ACC112 (cell line): ENCODE data around the gene SEPTIN8.
A peak's percentile ranks its signal among the peaks of the same experiment; 100 is the strongest.

ENCODE experiments used
- H2AFZ ChIP-seq: fragments of 200-600 bp; sonication (generic); one replicate; pipeline ENCODE4 v1.6.0; 2017; ENCODE audit warnings: antibody characterized with exemption, low read length; ENCODE audit not compliant: unreplicated experiment
- H3K27ac ChIP-seq: fragments of 200-600 bp; sonication (generic); 2 replicates; pipeline ENCODE4 v1.5.1; 2014; ENCODE audit warnings: low read depth, mild to moderate bottlenecking, antibody characterized with exemption, low read length, moderate library complexity
- H3K27me3 ChIP-seq: fragments of 200-600 bp; sonication (generic); 2 replicates; pipeline ENCODE4 v1.6.1; 2014; ENCODE audit warnings: mild to moderate bottlenecking, antibody characterized with exemption, low read length, moderate library complexity, mixed read lengths; ENCODE audit not compliant: insufficient read depth
- H3K36me3 ChIP-seq: fragments of 200-600 bp; sonication (generic); 2 replicates; pipeline ENCODE4 v1.6.1; 2016; ENCODE audit warnings: mild to moderate bottlenecking, antibody characterized with exemption, low read length, moderate library complexity, mixed read lengths; ENCODE audit not compliant: insufficient read depth
- H3K4me1 ChIP-seq: fragments of 200-600 bp; sonication (generic); one replicate; pipeline ENCODE4 v1.6.1; 2016; ENCODE audit warnings: low read length, mixed read lengths; ENCODE audit not compliant: insufficient read depth, unreplicated experiment, control insufficient read depth
- H3K4me3 ChIP-seq: fragments of 200-600 bp; sonication (generic); 2 replicates; pipeline ENCODE4 v1.5.1; 2014; ENCODE audit warnings: mild to moderate bottlenecking, low read depth, low read length
- H3K79me2 ChIP-seq: fragments of 200-600 bp; sonication (generic); one replicate; pipeline ENCODE4 v1.6.0; 2016; ENCODE audit warnings: low read length; ENCODE audit not compliant: control insufficient read depth, unreplicated experiment, insufficient read depth

SEPTIN8 gene

GRCh38 chr5:132780577-132780976 is 3.5 kb upstream of the SEPTIN8 start:
- Histone ChIP-seq H3K4me3 (no peak overlapping the region), H3K27ac (no peak overlapping the region), H2AFZ (no peak overlapping the region), H3K36me3 (no peaks in the 10 kb centered on the region), H3K4me1 (peaks cover 16% of the 10 kb centered on the region), H3K27me3 (no peaks in the 10 kb centered on the region), H3K79me2 (peaks cover 6% of the 10 kb centered on the region)

- Histone ChIP-seq H3K4me1 (peaks cover 22% of the 10 kb centered on the region), H3K27ac (no peak overlapping the region), H3K79me2 (peaks cover 12% of the 10 kb centered on the region), H3K36me3 (no peaks in the 10 kb centered on the region), H3K27me3 (no peaks in the 10 kb centered on the region), H3K4me3 (no peak overlapping the region), H2AFZ (no peak overlapping the region)
Observed at GRCh38 chr5:132779961-132780360, 2.9 kb upstream of the SEPTIN8 start.

GRCh38 chr5:132778856-132779255 is 1.8 kb upstream of the SEPTIN8 start:
- no peaks in the 10 kb centered on the region for H3K27me3 ChIP-seq
- no peak overlapping the region for H2AFZ ChIP-seq
- no peak overlapping the region for H3K4me3 ChIP-seq
- H3K27ac ChIP-seq: no peak overlapping the region
- no peaks in the 10 kb centered on the region for H3K36me3 ChIP-seq
- H3K79me2 ChIP-seq: peaks cover 24% of the 10 kb centered on the region
- H3K4me1 ChIP-seq: peaks cover 26% of the 10 kb centered on the region

GRCh38 chr5:132778129-132778528 is 1.1 kb upstream of the SEPTIN8 start:
- H3K79me2 ChIP-seq: peaks cover 30% of the 10 kb centered on the region
- peak overlapping the region; percentile 98 for H2AFZ ChIP-seq
- peak overlapping the region; percentile 83 for H3K4me3 ChIP-seq
- H3K4me1 ChIP-seq: peaks cover 26% of the 10 kb centered on the region
- no peaks in the 10 kb centered on the region for H3K36me3 ChIP-seq
- H3K27ac ChIP-seq: no peak overlapping the region
- H3K27me3 ChIP-seq: no peaks in the 10 kb centered on the region

- peaks cover 20% of the 10 kb centered on the region for H3K4me1 ChIP-seq
- no peaks in the 10 kb centered on the region for H3K27me3 ChIP-seq
- H3K36me3 ChIP-seq: no peaks in the 10 kb centered on the region
- H3K27ac ChIP-seq: no peak overlapping the region
- H3K4me3 ChIP-seq: peak overlapping the region; percentile 83
- H3K79me2 ChIP-seq: peaks cover 33% of the 10 kb centered on the region
- H2AFZ ChIP-seq: peak overlapping the region; percentile 98
Observed at GRCh38 chr5:132776938-132777208, 166 bp downstream of the SEPTIN8 start.

- H3K79me2 ChIP-seq: peaks cover 33% of the 10 kb centered on the region
- H3K4me1 ChIP-seq: peaks cover 17% of the 10 kb centered on the region
- no peak overlapping the region for H3K27ac ChIP-seq
- H3K4me3 ChIP-seq: peak overlapping the region; percentile 83
- H3K36me3 ChIP-seq: no peaks in the 10 kb centered on the region
- peak overlapping the region; percentile 43 for H2AFZ ChIP-seq
- no peaks in the 10 kb centered on the region for H3K27me3 ChIP-seq
Observed at GRCh38 chr5:132776131-132776937, 705 bp downstream of the SEPTIN8 start.

- H3K4me1 ChIP-seq: peaks cover 17% of the 10 kb centered on the region
- H2AFZ ChIP-seq: no peak overlapping the region
- peak overlapping the region; percentile 83 for H3K4me3 ChIP-seq
- H3K27ac ChIP-seq: no peak overlapping the region
- H3K79me2 ChIP-seq: peaks cover 33% of the 10 kb centered on the region
- no peaks in the 10 kb centered on the region for H3K27me3 ChIP-seq
- H3K36me3 ChIP-seq: no peaks in the 10 kb centered on the region
Observed at GRCh38 chr5:132775476-132775961, 1.5 kb downstream of the SEPTIN8 start.

GRCh38 chr5:132774896-132775295 is 2.1 kb downstream of the SEPTIN8 start:
- no peaks in the 10 kb centered on the region for H3K36me3 ChIP-seq
- peaks cover 17% of the 10 kb centered on the region for H3K4me1 ChIP-seq
- no peaks in the 10 kb centered on the region for H3K27me3 ChIP-seq
- no peak overlapping the region for H2AFZ ChIP-seq
- no peak overlapping the region for H3K4me3 ChIP-seq
- peaks cover 33% of the 10 kb centered on the region for H3K79me2 ChIP-seq
- H3K27ac ChIP-seq: no peak overlapping the region

- Histone ChIP-seq H3K4me1 (peaks cover 17% of the 10 kb centered on the region), H3K79me2 (peaks cover 36% of the 10 kb centered on the region), H2AFZ (no peak overlapping the region), H3K27ac (no peak overlapping the region), H3K27me3 (no peaks in the 10 kb centered on the region), H3K36me3 (no peaks in the 10 kb centered on the region), H3K4me3 (no peak overlapping the region)
Observed at GRCh38 chr5:132774406-132774805, 2.6 kb downstream of the SEPTIN8 start.

- Histone ChIP-seq H3K79me2 (peaks cover 43% of the 10 kb centered on the region), H3K36me3 (no peaks in the 10 kb centered on the region), H3K4me3 (no peak overlapping the region)
Observed at GRCh38 chr5:132773601-132774355, 3.3 kb downstream of the SEPTIN8 start.

GRCh38 chr5:132773114-132773513 is 3.9 kb downstream of the SEPTIN8 start:
- Histone ChIP-seq H3K27me3 (no peaks in the 10 kb centered on the region), H2AFZ (no peak overlapping the region), H3K4me1 (peaks cover 22% of the 10 kb centered on the region), H3K36me3 (no peaks in the 10 kb centered on the region), H3K79me2 (peaks cover 45% of the 10 kb centered on the region), H3K4me3 (no peak overlapping the region), H3K27ac (no peak overlapping the region)

More at GRCh38 chr5:132773601-132774355, 3.3 kb downstream of the SEPTIN8 start:
- no peaks in the 10 kb centered on the region for H3K27me3 ChIP-seq
- no peak overlapping the region for H3K27ac ChIP-seq
- H2AFZ ChIP-seq: no peak overlapping the region
- peaks cover 17% of the 10 kb centered on the region for H3K4me1 ChIP-seq
